KMS-11 (cell line): ENCODE data around the gene ID3.

Source experiments
- H2AFZ ChIP-seq: fragments of 200-600 bp; sonication (generic); 2 replicates; pipeline ENCODE4 v1.6.1; 2016; ENCODE audit warnings: antibody characterized with exemption, mixed run types, low read depth
- H3K27ac ChIP-seq: fragments of 200-600 bp; sonication (generic); 2 replicates; pipeline ENCODE4 v1.6.1; 2016; ENCODE audit warnings: mild to moderate bottlenecking, mixed run types
- H3K27me3 ChIP-seq: fragments of 200-600 bp; sonication (generic); 2 replicates; pipeline ENCODE4 v1.6.1; 2017; ENCODE audit warnings: mild to moderate bottlenecking, low read depth, mixed run types, moderate library complexity; ENCODE audit not compliant: insufficient read depth
- H3K36me3 ChIP-seq: fragments of 200-600 bp; sonication (generic); 2 replicates; pipeline ENCODE4 v1.6.1; 2017; ENCODE audit warnings: mild to moderate bottlenecking, mixed run types; ENCODE audit not compliant: insufficient read depth
- H3K4me1 ChIP-seq: fragments of 200-600 bp; sonication (generic); 2 replicates; pipeline ENCODE4 v1.6.1; 2016; ENCODE audit warnings: mild to moderate bottlenecking, low read depth, mixed run types; ENCODE audit not compliant: poor library complexity, severe bottlenecking
- H3K4me2 ChIP-seq: fragments of 200-600 bp; sonication (generic); 2 replicates; pipeline ENCODE4 v1.7.0; 2016; ENCODE audit warnings: mild to moderate bottlenecking, mixed run types
- H3K4me3 ChIP-seq: fragments of 200-600 bp; sonication (generic); IDR thresholded peaks from 2 replicates; pipeline ENCODE4 v1.6.1; 2017; ENCODE audit warnings: low read depth, low read length, mixed read lengths; ENCODE audit not compliant: insufficient read depth
- H3K79me2 ChIP-seq: fragments of 200-600 bp; sonication (generic); 2 replicates; pipeline ENCODE4 v1.6.1; 2016; ENCODE audit warnings: low read depth, mixed run types; ENCODE audit not compliant: insufficient read depth
- H3K9ac ChIP-seq: fragments of 200-600 bp; sonication (generic); 2 replicates; pipeline ENCODE4 v1.6.1; 2016; ENCODE audit warnings: mild to moderate bottlenecking, mixed run types
- H4K20me1 ChIP-seq: fragments of 200-600 bp; sonication (generic); 2 replicates; pipeline ENCODE4 v1.6.1; 2016; ENCODE audit warnings: mild to moderate bottlenecking, mixed run types; ENCODE audit not compliant: insufficient read depth
- TF ChIP-seq, protein P1 (sequence below): fragments of 200-600 bp; sonication (generic); conservative IDR thresholded peaks from 2 replicates; pipeline ENCODE4 v1.6.1; 2017; ENCODE audit warnings: low read depth, mild to moderate bottlenecking, antibody characterized with exemption, low read length, moderate library complexity, mixed read lengths

Gene ID3

DNA sequence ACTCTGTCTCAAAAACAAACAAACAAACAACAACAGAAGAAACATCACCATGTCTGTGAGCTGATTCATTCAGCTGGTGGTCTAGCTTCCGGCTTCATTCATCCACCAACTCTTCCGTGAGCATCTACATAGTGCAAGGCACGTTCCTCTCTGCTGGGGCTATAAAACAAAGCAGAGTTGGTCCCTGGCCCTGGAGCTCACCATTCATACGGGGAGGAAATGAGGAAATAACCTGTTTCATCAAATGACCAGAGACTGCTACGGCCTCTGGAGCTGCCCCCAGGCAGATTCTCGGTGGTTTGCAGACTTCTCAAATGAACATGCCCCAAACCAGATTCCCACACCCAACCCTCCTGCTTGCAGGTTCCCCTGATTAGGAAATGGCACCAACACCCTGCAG, 41.0 kb upstream of the ID3 start:
- H2AFZ ChIP-seq: no peak overlapping the region
- H3K9ac ChIP-seq: no peak overlapping the region
- peaks cover 10% of the 10 kb centered on the region for H3K4me1 ChIP-seq
- H3K27me3 ChIP-seq: no peaks in the 10 kb centered on the region
- no peaks in the 10 kb centered on the region for H4K20me1 ChIP-seq
- no peak overlapping the region for H3K27ac ChIP-seq
- no peaks in the 10 kb centered on the region for H3K79me2 ChIP-seq
- no peak overlapping the region for H3K4me3 ChIP-seq
- TF ChIP-seq, protein P1, sequence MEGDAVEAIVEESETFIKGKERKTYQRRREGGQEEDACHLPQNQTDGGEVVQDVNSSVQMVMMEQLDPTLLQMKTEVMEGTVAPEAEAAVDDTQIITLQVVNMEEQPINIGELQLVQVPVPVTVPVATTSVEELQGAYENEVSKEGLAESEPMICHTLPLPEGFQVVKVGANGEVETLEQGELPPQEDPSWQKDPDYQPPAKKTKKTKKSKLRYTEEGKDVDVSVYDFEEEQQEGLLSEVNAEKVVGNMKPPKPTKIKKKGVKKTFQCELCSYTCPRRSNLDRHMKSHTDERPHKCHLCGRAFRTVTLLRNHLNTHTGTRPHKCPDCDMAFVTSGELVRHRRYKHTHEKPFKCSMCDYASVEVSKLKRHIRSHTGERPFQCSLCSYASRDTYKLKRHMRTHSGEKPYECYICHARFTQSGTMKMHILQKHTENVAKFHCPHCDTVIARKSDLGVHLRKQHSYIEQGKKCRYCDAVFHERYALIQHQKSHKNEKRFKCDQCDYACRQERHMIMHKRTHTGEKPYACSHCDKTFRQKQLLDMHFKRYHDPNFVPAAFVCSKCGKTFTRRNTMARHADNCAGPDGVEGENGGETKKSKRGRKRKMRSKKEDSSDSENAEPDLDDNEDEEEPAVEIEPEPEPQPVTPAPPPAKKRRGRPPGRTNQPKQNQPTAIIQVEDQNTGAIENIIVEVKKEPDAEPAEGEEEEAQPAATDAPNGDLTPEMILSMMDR: no peak
- H3K36me3 ChIP-seq: no peaks in the 10 kb centered on the region
- H3K4me2 ChIP-seq: no peak overlapping the region

DNA sequence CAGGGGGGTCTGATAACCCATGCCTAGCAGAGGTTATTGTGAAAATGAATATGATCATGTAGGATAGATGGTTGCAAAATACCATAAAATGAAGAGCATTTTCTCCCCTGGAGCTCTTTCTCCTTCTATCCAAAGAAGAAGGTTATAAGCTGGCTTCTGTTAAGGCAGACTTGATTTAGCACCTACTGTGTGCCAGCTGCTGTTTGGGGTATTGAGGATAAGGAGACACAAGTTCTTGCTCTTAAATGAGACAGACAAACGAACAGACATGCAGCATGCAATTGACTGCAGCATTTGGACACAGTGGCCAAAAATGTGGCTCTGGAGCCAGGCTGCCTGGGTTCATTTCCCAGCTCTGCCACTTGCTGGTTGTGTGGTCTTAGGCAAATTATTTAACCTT, 39.8 kb upstream of the ID3 start:
- Histone ChIP-seq H3K79me2 (no peaks in the 10 kb centered on the region), H3K4me1 (peaks cover 10% of the 10 kb centered on the region), H3K4me3 (no peak overlapping the region), H4K20me1 (no peaks in the 10 kb centered on the region), H3K27ac (no peak overlapping the region), H3K27me3 (no peaks in the 10 kb centered on the region), H3K9ac (no peak overlapping the region), H3K4me2 (no peak overlapping the region), H3K36me3 (no peaks in the 10 kb centered on the region), H2AFZ (no peak overlapping the region)
- TF ChIP-seq, protein P1: no peak

DNA sequence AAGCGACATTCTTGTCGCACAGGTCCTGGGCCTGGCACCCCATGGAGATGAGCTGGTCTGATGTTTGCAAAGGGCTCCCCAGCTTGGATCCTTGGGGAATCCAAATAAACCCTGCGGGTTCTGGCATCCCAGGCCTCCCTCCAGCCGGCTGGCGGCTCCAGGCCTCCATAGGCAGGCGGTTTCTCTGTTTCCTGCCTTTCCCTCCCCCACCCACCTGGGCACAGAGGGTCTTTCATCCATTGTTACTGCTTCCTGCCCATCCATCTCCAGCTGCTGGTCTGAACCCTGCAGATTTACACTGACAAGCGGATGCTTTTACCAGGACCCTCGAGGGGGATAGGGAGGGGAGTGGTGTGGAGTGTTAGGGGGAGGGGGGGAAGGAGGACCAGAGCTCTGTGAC, 39.1 kb upstream of the ID3 start:
- Histone ChIP-seq H3K4me2 (no peak overlapping the region), H3K27me3 (no peaks in the 10 kb centered on the region), H3K4me3 (no peak overlapping the region), H3K36me3 (no peaks in the 10 kb centered on the region), H3K27ac (no peak overlapping the region), H3K79me2 (no peaks in the 10 kb centered on the region), H4K20me1 (no peaks in the 10 kb centered on the region), H2AFZ (no peak overlapping the region), H3K9ac (no peak overlapping the region), H3K4me1 (peaks cover 10% of the 10 kb centered on the region)
- TF ChIP-seq, protein P1: no peak

DNA sequence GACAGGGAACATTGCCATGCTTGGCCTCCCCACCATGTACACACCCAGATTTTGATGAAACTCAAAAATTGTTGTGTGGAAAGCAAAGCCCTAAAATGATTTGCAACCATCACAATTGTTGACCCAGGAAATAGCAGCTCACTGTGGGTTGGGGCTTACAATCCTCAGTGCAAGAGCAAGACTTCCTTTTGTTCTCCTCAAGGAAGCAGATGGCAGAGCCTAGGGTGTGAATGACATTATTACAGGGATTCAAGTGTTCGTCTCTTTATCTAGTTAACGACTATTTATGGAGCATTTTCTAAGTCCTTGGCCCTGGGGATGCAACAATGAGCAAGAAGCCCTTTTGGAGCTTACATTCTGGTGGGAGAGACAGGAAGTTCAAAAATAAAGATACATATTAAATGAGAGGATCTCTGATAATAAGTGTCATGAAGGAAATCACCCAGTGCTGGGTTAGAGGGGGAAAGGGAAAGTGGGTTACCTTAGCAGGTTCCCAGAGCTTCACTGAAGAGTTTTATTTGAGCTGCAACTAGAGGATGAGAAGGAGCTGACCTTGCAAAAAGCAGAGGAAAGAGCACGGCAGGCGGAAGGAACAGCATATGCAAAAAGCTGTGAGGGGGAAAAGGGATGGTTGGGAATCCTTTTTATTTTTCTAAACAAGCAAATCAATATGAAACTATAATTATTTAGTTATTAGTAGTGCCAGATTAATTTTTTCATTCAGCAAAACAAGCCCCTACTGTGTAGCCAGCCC, 38.5 kb upstream of the ID3 start:
- Histone ChIP-seq H3K27ac (no peak overlapping the region), H3K4me3 (no peak overlapping the region), H3K4me1 (peaks cover 10% of the 10 kb centered on the region), H3K4me2 (no peak overlapping the region), H3K9ac (no peak overlapping the region), H2AFZ (no peak overlapping the region), H3K79me2 (no peaks in the 10 kb centered on the region), H4K20me1 (no peaks in the 10 kb centered on the region), H3K36me3 (no peaks in the 10 kb centered on the region), H3K27me3 (no peaks in the 10 kb centered on the region)
- TF ChIP-seq, protein P1: no peak
